GM19239 (cell line): ENCODE measurements around the gene CCDC74B.
"Not testable (repeated sequence)": the region's sequence is repeated elsewhere in the genome, so short reads cannot be mapped to it uniquely, and the experiment has no call there.

Experiments
- DNase-seq: peaks from one replicate; pipeline ENCODE4 v3.0.0; 2011; ENCODE audit warnings: low spot score; ENCODE audit not compliant: insufficient read length
- FAIRE-seq: peaks from 2 replicates; lab custom pipeline; 2011; peaks lifted over from hg19 to GRCh38; lab: Jason Lieb, UNC

Gene CCDC74B

GRCh38 chr2:130152136-130152815 is 7.4 kb upstream of the CCDC74B start:
- not testable (repeated sequence) for DNase-seq, FAIRE-seq

GRCh38 chr2:130151145-130151512 is 6.2 kb upstream of the CCDC74B start:
- DNase-seq, FAIRE-seq: not testable (repeated sequence)

GRCh38 chr2:130150181-130151144 is 5.6 kb upstream of the CCDC74B start:
- DNase-seq (no peak), FAIRE-seq (no peak)

GRCh38 chr2:130148515-130148914 is 3.6 kb upstream of the CCDC74B start:
- DNase-seq, FAIRE-seq: not testable (repeated sequence)

GRCh38 chr2:130143266-130144039 is 1.5 kb downstream of the CCDC74B start:
- not testable (repeated sequence) for FAIRE-seq, DNase-seq

- not testable (repeated sequence) for DNase-seq, FAIRE-seq
Observed at GRCh38 chr2:130142396-130143265, 2.3 kb downstream of the CCDC74B start.

- not testable (repeated sequence) for FAIRE-seq, DNase-seq
Observed at GRCh38 chr2:130141645-130142370, 3.1 kb downstream of the CCDC74B start.

- FAIRE-seq, result not testable (repeated sequence)
Observed at GRCh38 chr2:130141002-130141401, 3.9 kb downstream of the CCDC74B start.

GRCh38 chr2:130140516-130140915 is 4.4 kb downstream of the CCDC74B start:
- DNase-seq, FAIRE-seq: not testable (repeated sequence)

More at GRCh38 chr2:130141002-130141401, 3.9 kb downstream of the CCDC74B start:
- DNase-seq, result not testable (repeated sequence)

- FAIRE-seq, DNase-seq: not testable (repeated sequence)
Observed at GRCh38 chr2:130139331-130140280, 5.3 kb downstream of the CCDC74B start.

- not testable (repeated sequence) for FAIRE-seq, DNase-seq
Observed at GRCh38 chr2:130138841-130139251, 6.1 kb downstream of the CCDC74B start.

- not testable (repeated sequence) for DNase-seq, FAIRE-seq
Observed at GRCh38 chr2:130138326-130138725, 6.6 kb downstream of the CCDC74B start.

GRCh38 chr2:130137118-130137517 is 7.8 kb downstream of the CCDC74B start:
- not testable (repeated sequence) for FAIRE-seq

GRCh38 chr2:130136546-130136945 is 8.4 kb downstream of the CCDC74B start:
- not testable (repeated sequence) for DNase-seq, FAIRE-seq

More at GRCh38 chr2:130137118-130137517, 7.8 kb downstream of the CCDC74B start:
- not testable (repeated sequence) for DNase-seq

GRCh38 chr2:130135692-130136541 is 9.0 kb downstream of the CCDC74B start:
- FAIRE-seq (no peak), DNase-seq (no peak)

GRCh38 chr2:130129120-130129829 is 15.6 kb downstream of the CCDC74B start, which contains the start of gene POTEF:
POTEF (minus strand) TSS chr2:130129222; CDS start chr2:130120515, 8,707 bp downstream.
- DNase-seq, FAIRE-seq: not testable (repeated sequence)
